WTC11 (cell line): ENCODE data around the gene GRM5.

ENCODE experiments used
- CTCF ChIP-seq: fragments of 200-600 bp; IDR thresholded peaks from 2 replicates; pipeline ENCODE4 v1.8.0; 2022; ENCODE audit warnings: antibody characterized with exemption
- ELF4 ChIP-seq: sonication (generic); formaldehyde crosslinking; IDR thresholded peaks from 2 replicates; pipeline ENCODE4 v1.8.1; 2022; ENCODE audit warnings: low read depth, mild to moderate bottlenecking, moderate library complexity, missing genetic modification reagents

- TF ChIP-seq CTCF: peak; percentile 87
- no peak for TF ChIP-seq ELF4 (CRISPR knock-in tag)
Observed at GRCh38 chr11:88543902-88544655, 521.7 kb downstream of the GRM5 start.
